DOHH2 (cell line): ENCODE measurements around the gene WRAP73.

Experiments used
- CTCF ChIP-seq: fragments of 200-600 bp; sonication (generic); IDR thresholded peaks from one replicate; pipeline ENCODE4 v1.5.1; 2014; ENCODE audit warnings: antibody characterized with exemption, mild to moderate bottlenecking, low read depth, low read length; ENCODE audit not compliant: poor library complexity, severe bottlenecking
- EZH2phosphoT487 ChIP-seq: fragments of 200-600 bp; sonication (generic); IDR thresholded peaks from 2 replicates; pipeline ENCODE4 v1.6.1; 2017; ENCODE audit warnings: borderline replicate concordance, mild to moderate bottlenecking, antibody characterized with exemption, low read length, moderate library complexity, mixed read lengths

GRCh38 chr1:3659093-3659492 lies 9.2 kb upstream of the WRAP73 start:
- TF ChIP-seq EZH2phosphoT487: no peak
- TF ChIP-seq CTCF: no peak
